DND-41 (cell line): Measurements from ENCODE around the gene PNMA1.

Experiments used
- EZH2 ChIP-seq: IDR thresholded peaks from 3 replicates; pipeline ENCODE4 v1.6.1; 2012; ENCODE audit warnings: borderline replicate concordance, low read depth, mild to moderate bottlenecking, moderate library complexity, low read length, inconsistent platforms; ENCODE audit not compliant: severe bottlenecking
- TF ChIP-seq, protein P1 (sequence below): IDR thresholded peaks from 2 replicates; pipeline ENCODE4 v1.5.1; 2012; ENCODE audit warnings: borderline replicate concordance, low read length, moderate library complexity, mild to moderate bottlenecking; ENCODE audit not compliant: poor library complexity, severe bottlenecking; ENCODE audit errors: extremely low read depth

DNA sequence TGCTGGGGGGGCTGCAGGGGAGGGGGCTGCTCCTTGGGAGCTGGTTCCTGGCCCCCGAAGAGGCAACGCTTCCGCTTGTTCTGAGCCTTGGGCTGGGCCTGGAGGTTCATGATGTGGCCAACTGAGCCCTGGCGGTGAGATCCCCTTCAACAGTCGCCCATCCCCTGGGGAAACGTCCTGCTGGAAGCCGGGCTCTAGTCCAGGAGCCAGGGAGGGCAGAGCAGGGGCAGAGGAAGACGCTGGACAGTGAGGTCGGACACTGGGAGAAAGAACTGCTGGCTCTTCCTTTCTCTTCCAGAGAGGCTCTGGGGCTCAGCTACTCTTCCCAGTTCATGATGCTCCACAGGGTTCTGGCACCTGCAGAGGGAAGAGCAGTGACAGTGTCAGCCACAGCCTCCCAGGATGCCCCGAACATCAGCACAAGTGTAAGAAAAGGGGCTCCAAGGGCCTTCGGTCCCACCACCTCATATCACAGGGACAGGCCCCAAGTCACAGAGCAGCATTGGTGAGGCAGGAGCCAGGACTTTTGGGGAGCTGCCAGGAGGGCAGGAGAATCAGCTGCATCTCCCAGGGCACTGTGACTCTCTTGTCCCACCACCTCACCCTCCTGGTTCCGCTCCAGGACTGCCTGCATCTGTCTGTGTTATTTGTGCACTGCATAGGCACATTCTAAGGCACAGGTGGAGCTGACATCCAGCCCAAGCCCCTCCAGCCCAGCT lies 25.9 kb upstream of the PNMA1 start:
- TF ChIP-seq, protein P1, sequence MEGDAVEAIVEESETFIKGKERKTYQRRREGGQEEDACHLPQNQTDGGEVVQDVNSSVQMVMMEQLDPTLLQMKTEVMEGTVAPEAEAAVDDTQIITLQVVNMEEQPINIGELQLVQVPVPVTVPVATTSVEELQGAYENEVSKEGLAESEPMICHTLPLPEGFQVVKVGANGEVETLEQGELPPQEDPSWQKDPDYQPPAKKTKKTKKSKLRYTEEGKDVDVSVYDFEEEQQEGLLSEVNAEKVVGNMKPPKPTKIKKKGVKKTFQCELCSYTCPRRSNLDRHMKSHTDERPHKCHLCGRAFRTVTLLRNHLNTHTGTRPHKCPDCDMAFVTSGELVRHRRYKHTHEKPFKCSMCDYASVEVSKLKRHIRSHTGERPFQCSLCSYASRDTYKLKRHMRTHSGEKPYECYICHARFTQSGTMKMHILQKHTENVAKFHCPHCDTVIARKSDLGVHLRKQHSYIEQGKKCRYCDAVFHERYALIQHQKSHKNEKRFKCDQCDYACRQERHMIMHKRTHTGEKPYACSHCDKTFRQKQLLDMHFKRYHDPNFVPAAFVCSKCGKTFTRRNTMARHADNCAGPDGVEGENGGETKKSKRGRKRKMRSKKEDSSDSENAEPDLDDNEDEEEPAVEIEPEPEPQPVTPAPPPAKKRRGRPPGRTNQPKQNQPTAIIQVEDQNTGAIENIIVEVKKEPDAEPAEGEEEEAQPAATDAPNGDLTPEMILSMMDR = no peak
- no peak for TF ChIP-seq EZH2
